Neural cell (in vitro differentiated cells): Measurements from ENCODE around the gene PLAU. TPM values are rescaled to one million over a fixed set of nuclear protein-coding genes. Genes with fewer than 3 reads are reported as not detected.
A peak's percentile ranks its signal among the peaks of the same experiment; 100 is the strongest.

ENCODE experiments used
- H2AFZ ChIP-seq: fragments of 200-600, 300-800 bp; sonication (generic), shearing (Covaris generic); 2 replicates; pipeline ENCODE4 v1.6.0; 2014; ENCODE audit warnings: low read depth, mild to moderate bottlenecking, antibody characterized with exemption, low read length, moderate library complexity
- H3F3A ChIP-seq: fragments of 200-600 bp; shearing (Covaris generic); 2 replicates; pipeline ENCODE4 v1.6.1; 2016; ENCODE audit warnings: mild to moderate bottlenecking, moderate library complexity, mixed read lengths, antibody characterized with exemption, low read length; ENCODE audit not compliant: insufficient read depth, poor library complexity, severe bottlenecking
- H3K27ac ChIP-seq: fragments of 200-600, 300-800 bp; sonication (generic), shearing (Covaris generic); 2 replicates; pipeline ENCODE4 v1.5.1; 2014; ENCODE audit warnings: mild to moderate bottlenecking, low read length, moderate library complexity
- H3K27me3 ChIP-seq: fragments of 300-800, 200-600 bp; sonication (generic), shearing (Covaris generic); 2 replicates; pipeline ENCODE4 v1.6.0; 2014; ENCODE audit warnings: mild to moderate bottlenecking, low read depth, low read length, moderate library complexity; ENCODE audit not compliant: insufficient read depth
- H3K36me3 ChIP-seq: fragments of 300-800, 200-600 bp; sonication (generic), shearing (Covaris generic); 2 replicates; pipeline ENCODE4 v1.5.1; 2014; ENCODE audit warnings: mild to moderate bottlenecking, antibody characterized with exemption, low read length, moderate library complexity; ENCODE audit not compliant: insufficient read depth
- H3K4me2 ChIP-seq: fragments of 300-800, 200-600 bp; sonication (generic), shearing (Covaris generic); 2 replicates; pipeline ENCODE4 v1.6.0; 2014; ENCODE audit warnings: mild to moderate bottlenecking, low read length
- H3K4me3 ChIP-seq: fragments of 300-800, 200-600 bp; sonication (generic), shearing (Covaris generic); 2 replicates; pipeline ENCODE4 v1.5.1; 2014; ENCODE audit warnings: mild to moderate bottlenecking, low read length, moderate library complexity
- H3K79me2 ChIP-seq: fragments of 200-600 bp; shearing (Covaris generic); replicated peaks from 2 replicates; pipeline ENCODE4 v1.6.0; 2014; ENCODE audit warnings: mild to moderate bottlenecking, low read length, moderate library complexity; ENCODE audit not compliant: insufficient read depth
- H3K9ac ChIP-seq: fragments of 300-800, 200-600 bp; sonication (generic), shearing (Covaris generic); 2 replicates; pipeline ENCODE4 v1.6.1; 2016; ENCODE audit warnings: mild to moderate bottlenecking, low read length, mixed read lengths
- H3K9me2 ChIP-seq: fragments of 200-600 bp; shearing (Covaris generic); 2 replicates; pipeline ENCODE4 v1.6.1; 2016; ENCODE audit warnings: mild to moderate bottlenecking, low read length, mixed read lengths; ENCODE audit not compliant: insufficient read depth
- H3K9me3 ChIP-seq: fragments of 200-600, 300-800 bp; sonication (generic), shearing (Covaris generic); 2 replicates; pipeline ENCODE4 v1.6.1; 2016; ENCODE audit warnings: mild to moderate bottlenecking, mixed run types, low read length, moderate library complexity, mixed read lengths
- H4K20me1 ChIP-seq: fragments of 200-600 bp; shearing (Covaris generic); 2 replicates; pipeline ENCODE4 v1.6.1; 2016; ENCODE audit warnings: mild to moderate bottlenecking, mixed run types; ENCODE audit not compliant: insufficient read depth
- EP300 ChIP-seq: fragments of 450-650 bp; conservative IDR thresholded peaks from 2 replicates; pipeline ENCODE4 v1.6.1; 2014; ENCODE audit warnings: antibody characterized with exemption, mild to moderate bottlenecking, moderate library complexity; ENCODE audit not compliant: poor library complexity, severe bottlenecking
- EZH2 ChIP-seq: fragments of 200-600, 300-800 bp; shearing (Covaris generic), sonication (generic); IDR thresholded peaks from 2 replicates; pipeline ENCODE4 v1.6.1; 2014; ENCODE audit warnings: antibody characterized with exemption, low read length, borderline replicate concordance, mild to moderate bottlenecking; ENCODE audit not compliant: insufficient read depth, poor library complexity, severe bottlenecking
- MXI1 ChIP-seq: fragments of 450-650 bp; conservative IDR thresholded peaks from 2 replicates; pipeline ENCODE4 v1.6.1; 2014; ENCODE audit warnings: antibody characterized with exemption, mild to moderate bottlenecking; ENCODE audit not compliant: poor library complexity, severe bottlenecking
- POLR2AphosphoS5 ChIP-seq: IDR thresholded peaks from 2 replicates; pipeline ENCODE4 v1.6.1; 2012
- RAD21 ChIP-seq: fragments of 450-650 bp; conservative IDR thresholded peaks from 2 replicates; pipeline ENCODE4 v1.6.1; 2014; ENCODE audit warnings: antibody characterized with exemption, mild to moderate bottlenecking, moderate library complexity
- SMC3 ChIP-seq: fragments of 450-650 bp; conservative IDR thresholded peaks from 2 replicates; pipeline ENCODE4 v1.6.1; 2014; ENCODE audit warnings: antibody characterized with exemption, mild to moderate bottlenecking, moderate library complexity; ENCODE audit not compliant: poor library complexity
- TAF1 ChIP-seq: IDR thresholded peaks from 2 replicates; pipeline ENCODE4 v1.6.1; 2012; ENCODE audit warnings: low read depth
- polyA plus RNA-seq: library from polyadenylated mRNA; depleted of rRNA; stranded (reverse); fragments of >200 nt; gene quantifications from 2 replicates; pipeline ENCODE4 v1.2.3, GENCODE V29; 2014
- TF ChIP-seq, protein P1 (sequence below): IDR thresholded peaks from 2 replicates; pipeline ENCODE4 v1.6.1; 2012; ENCODE audit warnings: borderline replicate concordance
- TF ChIP-seq, protein P2 (sequence below): fragments of 450-650 bp; IDR thresholded peaks from 2 replicates; pipeline ENCODE4 v1.5.1; 2014; ENCODE audit warnings: antibody characterized with exemption, mild to moderate bottlenecking, moderate library complexity; ENCODE audit not compliant: poor library complexity, severe bottlenecking

PLAU gene
- polyA plus RNA-seq, 1 donor from 2014 or later: 1.1 TPM

DNA sequence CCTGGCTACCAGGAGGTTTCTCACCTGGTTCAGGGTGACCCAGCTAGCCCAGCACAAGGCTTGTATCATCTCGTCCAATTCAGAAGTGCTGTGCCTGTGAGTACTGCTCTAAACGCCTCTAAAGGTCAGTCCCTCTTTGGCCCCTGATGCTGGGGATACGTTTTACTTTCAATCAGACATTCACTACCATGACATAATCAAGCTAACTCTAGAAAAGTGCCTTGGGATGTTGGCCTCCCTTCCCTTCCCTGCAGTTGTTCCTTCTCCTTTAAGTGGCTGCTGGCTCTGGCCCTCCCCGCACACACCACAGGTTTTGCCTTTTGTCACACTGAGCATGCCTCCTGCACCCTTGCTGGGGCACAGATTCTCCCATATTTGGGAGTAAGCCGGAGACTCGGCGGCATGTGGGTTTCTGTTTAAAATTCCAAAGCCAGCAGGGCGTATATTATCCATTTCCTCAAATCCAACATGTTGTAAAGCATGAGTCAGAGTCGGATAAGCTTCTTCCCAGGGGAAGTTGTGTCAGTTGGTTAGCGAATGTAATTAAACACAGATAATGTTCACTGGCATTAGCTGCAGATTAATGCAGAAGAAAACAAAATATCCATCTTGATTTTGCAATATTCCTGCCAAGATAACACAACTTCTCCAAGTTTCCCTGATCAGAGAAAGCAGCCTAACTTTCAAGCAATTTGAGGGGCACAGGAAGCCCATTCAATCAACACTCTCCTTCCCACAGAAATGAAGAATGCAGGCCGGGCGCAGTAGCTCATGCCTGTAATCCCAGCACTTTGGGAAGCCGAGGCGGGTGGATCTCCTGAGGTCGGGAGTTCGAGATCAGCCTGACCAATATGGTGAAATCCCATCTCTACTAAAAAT is 55.2 kb downstream of the PLAU start:
- peak overlapping the region; percentile 45 for H3K4me3 ChIP-seq
- no peak overlapping the region for H2AFZ ChIP-seq
- no peak overlapping the region for H3K27ac ChIP-seq

DNA sequence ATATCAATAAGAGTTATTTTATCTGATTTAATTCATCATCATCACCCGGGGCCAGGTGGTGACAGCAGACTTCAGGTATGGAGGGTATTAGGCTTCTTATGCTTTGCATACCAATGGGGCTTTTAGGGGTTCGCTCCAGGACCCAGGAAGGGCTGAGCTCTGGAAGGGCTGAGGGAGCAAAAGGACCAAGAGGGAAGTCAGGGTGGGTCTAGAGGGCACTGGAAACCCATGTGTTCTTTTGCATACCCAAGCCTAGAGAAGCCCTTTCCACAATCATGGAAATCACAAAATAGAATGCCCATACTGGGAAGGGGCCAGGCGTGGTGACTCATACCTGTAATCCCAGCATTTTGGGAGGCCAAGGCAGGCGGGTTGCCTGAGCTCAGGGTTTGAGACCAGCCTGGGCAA is 56.1 kb downstream of the PLAU start:
- Histone ChIP-seq H3K9ac (no peak overlapping the region), H3K4me3 (no peak overlapping the region), H3K27me3 (no peaks in the 10 kb centered on the region), H3F3A (no peaks in the 10 kb centered on the region), H3K36me3 (no peaks in the 10 kb centered on the region), H3K9me3 (no peaks in the 10 kb centered on the region), H3K27ac (no peak overlapping the region), H3K9me2 (no peaks in the 10 kb centered on the region), H2AFZ (no peak overlapping the region), H3K4me2 (no peak overlapping the region), H4K20me1 (no peaks in the 10 kb centered on the region), H3K79me2 (no peaks in the 10 kb centered on the region)
- TF ChIP-seq RAD21 (no peak), MXI1 (no peak), SMC3 (no peak), TAF1 (no peak), EP300 (no peak), EZH2 (no peak), POLR2AphosphoS5 (no peak)
- TF ChIP-seq, protein P1, sequence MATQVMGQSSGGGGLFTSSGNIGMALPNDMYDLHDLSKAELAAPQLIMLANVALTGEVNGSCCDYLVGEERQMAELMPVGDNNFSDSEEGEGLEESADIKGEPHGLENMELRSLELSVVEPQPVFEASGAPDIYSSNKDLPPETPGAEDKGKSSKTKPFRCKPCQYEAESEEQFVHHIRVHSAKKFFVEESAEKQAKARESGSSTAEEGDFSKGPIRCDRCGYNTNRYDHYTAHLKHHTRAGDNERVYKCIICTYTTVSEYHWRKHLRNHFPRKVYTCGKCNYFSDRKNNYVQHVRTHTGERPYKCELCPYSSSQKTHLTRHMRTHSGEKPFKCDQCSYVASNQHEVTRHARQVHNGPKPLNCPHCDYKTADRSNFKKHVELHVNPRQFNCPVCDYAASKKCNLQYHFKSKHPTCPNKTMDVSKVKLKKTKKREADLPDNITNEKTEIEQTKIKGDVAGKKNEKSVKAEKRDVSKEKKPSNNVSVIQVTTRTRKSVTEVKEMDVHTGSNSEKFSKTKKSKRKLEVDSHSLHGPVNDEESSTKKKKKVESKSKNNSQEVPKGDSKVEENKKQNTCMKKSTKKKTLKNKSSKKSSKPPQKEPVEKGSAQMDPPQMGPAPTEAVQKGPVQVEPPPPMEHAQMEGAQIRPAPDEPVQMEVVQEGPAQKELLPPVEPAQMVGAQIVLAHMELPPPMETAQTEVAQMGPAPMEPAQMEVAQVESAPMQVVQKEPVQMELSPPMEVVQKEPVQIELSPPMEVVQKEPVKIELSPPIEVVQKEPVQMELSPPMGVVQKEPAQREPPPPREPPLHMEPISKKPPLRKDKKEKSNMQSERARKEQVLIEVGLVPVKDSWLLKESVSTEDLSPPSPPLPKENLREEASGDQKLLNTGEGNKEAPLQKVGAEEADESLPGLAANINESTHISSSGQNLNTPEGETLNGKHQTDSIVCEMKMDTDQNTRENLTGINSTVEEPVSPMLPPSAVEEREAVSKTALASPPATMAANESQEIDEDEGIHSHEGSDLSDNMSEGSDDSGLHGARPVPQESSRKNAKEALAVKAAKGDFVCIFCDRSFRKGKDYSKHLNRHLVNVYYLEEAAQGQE: no peak
- TF ChIP-seq, protein P2, sequence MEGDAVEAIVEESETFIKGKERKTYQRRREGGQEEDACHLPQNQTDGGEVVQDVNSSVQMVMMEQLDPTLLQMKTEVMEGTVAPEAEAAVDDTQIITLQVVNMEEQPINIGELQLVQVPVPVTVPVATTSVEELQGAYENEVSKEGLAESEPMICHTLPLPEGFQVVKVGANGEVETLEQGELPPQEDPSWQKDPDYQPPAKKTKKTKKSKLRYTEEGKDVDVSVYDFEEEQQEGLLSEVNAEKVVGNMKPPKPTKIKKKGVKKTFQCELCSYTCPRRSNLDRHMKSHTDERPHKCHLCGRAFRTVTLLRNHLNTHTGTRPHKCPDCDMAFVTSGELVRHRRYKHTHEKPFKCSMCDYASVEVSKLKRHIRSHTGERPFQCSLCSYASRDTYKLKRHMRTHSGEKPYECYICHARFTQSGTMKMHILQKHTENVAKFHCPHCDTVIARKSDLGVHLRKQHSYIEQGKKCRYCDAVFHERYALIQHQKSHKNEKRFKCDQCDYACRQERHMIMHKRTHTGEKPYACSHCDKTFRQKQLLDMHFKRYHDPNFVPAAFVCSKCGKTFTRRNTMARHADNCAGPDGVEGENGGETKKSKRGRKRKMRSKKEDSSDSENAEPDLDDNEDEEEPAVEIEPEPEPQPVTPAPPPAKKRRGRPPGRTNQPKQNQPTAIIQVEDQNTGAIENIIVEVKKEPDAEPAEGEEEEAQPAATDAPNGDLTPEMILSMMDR: no peak

More for the DNA sequence above, 55.2 kb downstream of the PLAU start:
- Histone ChIP-seq H4K20me1 (no peaks in the 10 kb centered on the region), H3K9ac (peak overlapping the region; percentile 3), H3F3A (no peaks in the 10 kb centered on the region), H3K27me3 (no peaks in the 10 kb centered on the region), H3K36me3 (no peaks in the 10 kb centered on the region), H3K4me2 (peak overlapping the region; percentile 44), H3K79me2 (no peaks in the 10 kb centered on the region), H3K9me3 (no peaks in the 10 kb centered on the region), H3K9me2 (no peaks in the 10 kb centered on the region)
- TF ChIP-seq POLR2AphosphoS5 (no peak), EZH2 (no peak), MXI1 (no peak)
- TF ChIP-seq, protein P1: no peak
